ENCODE results near the gene WAPL. TPM values are rescaled to one million over a fixed set of nuclear protein-coding genes. Genes with fewer than 3 reads are reported as not detected.

Gene WAPL
- polyA plus RNA-seq, 3 donors = 8.0 to 16.6 (median 14.3) TPM

DNA sequence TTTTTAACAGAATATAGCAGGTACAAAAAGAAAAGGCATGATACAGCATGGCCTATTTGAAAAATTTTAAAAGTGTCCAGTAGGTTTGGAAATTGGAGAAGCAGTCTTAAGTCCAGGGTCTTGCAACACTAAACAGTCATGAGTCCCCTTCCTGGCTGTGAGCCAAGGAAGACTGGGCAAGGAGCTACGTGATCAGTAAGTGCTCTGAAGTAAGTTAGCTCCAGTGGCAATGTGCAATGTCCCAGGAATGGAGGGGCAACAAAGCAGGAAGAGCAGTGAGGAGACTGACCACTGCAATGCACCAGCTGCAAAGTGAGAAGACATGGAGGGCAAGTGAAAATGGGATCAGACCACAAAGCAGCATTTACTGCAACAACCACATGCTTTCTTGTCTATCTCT, 82.0 kb downstream of the WAPL start:
- H3K27ac ChIP-seq (ENCODE audit: low read depth, low read length) = no peak overlapping the region
- WGBS, 3 donors = 6 to 10% (median 8%) methylated on average over 1 of the region's 1 CpG

DNA sequence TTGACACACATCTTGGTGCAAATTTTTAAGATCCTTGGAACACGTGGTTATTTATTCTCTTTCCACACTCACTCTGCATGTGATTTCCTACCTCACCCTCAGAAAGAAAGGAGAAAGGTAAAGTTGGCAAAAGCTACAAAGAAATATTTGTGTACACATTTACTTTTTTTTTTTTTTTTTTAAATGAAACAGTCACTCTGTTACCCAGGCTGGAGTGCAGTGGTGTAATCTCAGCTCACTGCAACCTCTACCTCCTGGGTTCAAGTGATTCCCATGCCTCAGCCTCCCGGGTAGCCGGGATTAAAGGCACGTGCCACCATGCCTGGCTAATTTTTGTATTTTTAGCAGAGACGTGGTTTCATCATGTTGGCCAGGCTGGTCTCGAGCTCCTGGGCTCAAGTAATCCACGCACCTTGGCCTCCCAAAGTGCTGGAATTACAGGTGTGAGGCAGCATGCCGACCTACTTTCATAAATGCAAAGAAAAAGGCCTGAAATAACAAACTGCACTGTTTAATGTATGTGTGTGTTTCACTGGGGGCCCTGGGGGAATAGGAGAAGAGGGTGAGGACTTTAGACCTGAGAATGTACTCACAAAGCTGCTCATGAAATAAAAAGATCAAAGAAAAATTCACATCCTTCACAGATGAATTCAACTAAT, 83.4 kb downstream of the WAPL start:
- no peak overlapping the region for H3K27ac ChIP-seq (ENCODE audit: low read depth, low read length)
- 36 to 90% (median 82%) methylated on average over 8 of the region's 8 CpGs for WGBS, 3 donors

DNA sequence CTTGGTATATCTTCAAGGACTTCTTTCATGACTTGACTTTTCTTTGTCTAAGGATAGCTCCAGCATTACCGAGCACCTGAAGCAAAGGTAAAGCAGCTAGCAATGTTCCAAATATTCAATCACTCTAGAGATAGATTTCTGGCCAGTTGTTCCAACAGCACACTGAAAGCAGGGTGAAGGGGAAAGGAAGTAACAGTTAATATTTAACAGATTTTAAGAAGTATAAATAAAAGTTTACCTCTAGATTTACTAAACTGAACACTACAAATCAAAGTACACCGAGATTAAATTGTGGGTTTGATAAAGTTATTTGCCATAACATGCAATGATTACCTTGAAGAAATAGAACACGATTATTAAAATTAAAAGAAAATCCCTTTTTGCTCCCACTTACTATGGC, 84.1 kb downstream of the WAPL start:
- no peak overlapping the region for H3K27ac ChIP-seq (ENCODE audit: low read depth, low read length)
- 30 to 95% (median 88%) methylated on average over 3 of the region's 3 CpGs for WGBS, 3 donors

DNA sequence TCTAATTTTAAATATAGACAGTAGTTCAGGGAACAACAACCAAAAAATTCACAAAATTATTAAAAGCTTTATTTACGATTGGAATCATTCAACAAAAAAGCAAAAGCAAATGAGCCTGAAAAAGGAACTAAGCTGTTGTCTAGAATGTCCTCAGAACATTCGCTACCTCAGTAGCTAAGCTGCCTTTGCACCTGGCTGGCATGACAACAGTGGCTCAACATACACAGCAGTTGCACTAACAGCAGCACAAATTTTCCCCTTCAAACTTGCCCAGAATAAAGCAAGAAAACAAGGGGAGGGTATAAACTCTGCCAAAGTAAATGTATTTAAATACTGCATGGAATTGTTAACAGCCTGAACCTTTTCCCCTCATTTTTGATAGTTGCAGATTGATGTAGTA, 84.6 kb downstream of the WAPL start:
- H3K27ac ChIP-seq (ENCODE audit: low read depth, low read length) = no peak overlapping the region
- WGBS, 3 donors = 51 to 95% (median 94%) methylated on average over 2 of the region's 2 CpGs

DNA sequence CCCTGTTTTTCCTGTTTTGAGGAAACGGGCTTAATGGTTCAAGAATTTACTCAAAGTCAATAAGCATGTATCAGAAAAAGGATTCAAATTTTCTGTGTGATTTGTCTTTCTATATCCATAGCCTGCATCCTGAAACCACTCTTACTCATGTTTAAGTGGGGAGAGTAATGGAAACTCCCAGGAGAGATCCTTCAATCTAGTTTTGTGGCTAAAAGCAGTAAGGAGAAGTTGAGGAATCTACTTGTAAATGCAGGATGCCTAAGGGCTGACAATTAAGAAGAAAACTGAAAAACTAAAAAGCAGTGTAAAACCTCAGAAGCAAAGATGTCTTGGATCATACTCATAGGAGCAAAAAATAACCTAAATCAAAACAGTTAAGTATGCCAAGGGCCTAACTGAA, 86.9 kb downstream of the WAPL start:
- H3K27ac ChIP-seq (ENCODE audit: low read depth, low read length) = no peak overlapping the region
- WGBS, 3 donors = 77 to 99% (median 91%) methylated on average over 1 of the region's 1 CpG

DNA sequence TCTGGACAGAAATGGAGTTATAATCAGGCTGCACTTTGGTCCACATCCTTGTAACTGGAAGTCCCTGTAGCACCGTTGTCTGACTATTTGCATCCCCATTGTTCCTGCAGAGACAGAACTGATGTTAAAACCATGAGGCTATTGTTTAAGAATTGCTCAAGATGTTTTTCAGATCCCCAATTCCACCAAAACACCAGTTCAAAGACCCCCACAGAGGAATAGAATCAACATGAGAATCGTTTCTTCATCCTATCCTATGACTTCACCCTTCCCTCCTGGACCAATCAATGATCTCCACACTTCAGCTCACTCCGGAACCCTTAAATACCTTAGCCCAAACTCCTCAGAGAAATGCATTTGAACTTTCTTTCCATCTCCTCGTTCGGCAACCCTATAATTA, 97.9 kb downstream of the WAPL start:
- WGBS, 3 donors = 57 to 75% (median 64%) methylated on average over 5 of the region's 5 CpGs
- H3K27ac ChIP-seq (ENCODE audit: low read depth, low read length) = no peak overlapping the region

DNA sequence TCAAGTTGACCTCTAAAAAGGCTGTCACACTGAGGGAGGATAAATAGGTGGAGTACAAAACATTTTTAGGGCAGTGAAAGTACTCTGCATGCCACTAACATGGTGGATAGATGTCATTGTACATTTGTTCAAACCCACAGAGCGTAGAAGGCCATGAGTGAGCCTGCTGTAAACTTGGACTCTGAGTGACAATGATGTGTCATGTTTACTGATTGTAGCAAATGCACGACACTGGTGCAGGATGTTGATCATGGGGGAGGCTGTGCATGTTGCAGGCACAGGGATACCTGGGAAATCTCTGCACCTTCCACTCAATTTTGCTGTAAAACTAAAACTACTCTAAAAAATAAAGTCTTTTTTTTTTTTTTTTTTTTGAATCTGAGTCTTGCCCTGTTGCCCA, 102.5 kb downstream of the WAPL start:
- no peak overlapping the region for H3K27ac ChIP-seq (ENCODE audit: low read depth, low read length)
- WGBS, 3 donors = 52 to 87% (median 85%) methylated on average over 2 of the region's 2 CpGs

DNA sequence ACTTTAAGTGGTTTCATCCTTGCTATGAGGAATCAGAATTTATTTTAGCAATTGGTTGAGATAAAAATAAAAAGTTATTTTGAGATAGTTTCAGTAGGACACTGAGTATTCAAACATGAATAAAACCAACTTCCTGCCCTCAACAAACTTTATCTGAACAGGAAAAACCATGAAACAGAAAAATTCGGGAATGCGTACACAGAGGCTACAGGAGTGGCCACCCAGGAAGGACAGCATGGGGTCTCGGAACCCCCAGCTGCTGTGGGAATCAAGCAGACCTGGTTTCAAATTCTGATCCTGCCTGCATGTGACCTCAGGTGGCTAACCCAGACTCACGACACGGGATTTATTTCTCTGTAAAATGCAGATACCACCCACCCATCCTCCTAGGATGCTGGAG, 106.0 kb downstream of the WAPL start:
- H3K27ac ChIP-seq (ENCODE audit: low read depth, low read length) = no peak overlapping the region
- 23 to 63% (median 44%) methylated on average over 5 of the region's 5 CpGs for WGBS, 3 donors

DNA sequence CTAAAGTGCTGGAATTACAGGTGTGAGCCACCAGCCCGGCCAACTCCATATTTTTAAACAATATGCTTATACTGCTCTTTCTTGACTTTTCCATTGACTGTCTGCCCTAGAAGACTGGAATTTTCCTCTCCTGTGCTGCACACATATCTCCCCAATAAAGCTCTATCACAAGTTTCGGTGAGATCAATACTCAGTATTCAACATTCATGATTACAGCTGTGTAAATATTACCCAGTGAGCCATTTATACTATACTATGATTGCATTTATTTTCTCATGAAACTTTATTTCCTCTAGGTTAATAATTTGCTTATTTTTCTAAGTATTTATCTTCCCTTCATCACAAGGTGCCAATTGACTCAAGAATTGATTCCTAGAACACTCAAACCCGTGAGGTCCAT, 106.5 kb downstream of the WAPL start:
- 30 to 91% (median 89%) methylated on average over 3 of the region's 3 CpGs for WGBS, 3 donors
- no peak overlapping the region for H3K27ac ChIP-seq (ENCODE audit: low read depth, low read length)

DNA sequence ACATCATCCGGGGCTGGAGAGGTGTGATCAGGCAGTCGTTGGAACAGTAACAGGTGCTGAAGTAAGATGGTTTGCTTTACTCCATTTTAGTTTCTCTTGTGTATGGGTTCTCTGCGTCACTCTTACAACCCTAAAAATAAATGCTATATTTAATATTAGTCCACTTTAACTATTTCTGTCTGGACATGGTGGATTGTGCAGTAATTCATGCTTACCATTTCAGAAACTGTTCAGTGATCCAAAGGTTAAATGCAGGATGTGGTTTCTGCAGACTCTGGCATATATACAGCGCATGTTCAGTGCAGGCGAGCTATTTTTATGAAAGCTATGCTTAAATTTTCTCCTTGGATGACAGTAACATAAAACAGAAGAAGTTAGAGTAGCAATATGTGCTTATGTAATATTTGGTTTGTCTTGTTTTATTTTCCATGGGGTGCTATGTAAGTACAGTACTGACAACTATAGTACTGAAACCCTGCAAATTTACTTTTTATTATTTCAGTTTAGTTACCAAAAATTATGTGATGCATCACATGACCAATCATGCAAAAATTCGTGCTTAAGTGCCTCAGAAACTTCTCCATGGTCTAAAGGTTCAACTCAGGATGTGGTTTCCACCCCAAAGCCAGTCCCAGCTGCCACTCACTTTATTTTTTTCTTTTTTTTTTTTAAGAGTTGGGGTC, 108.4 kb downstream of the WAPL start:
- WGBS, 3 donors = 28 to 46% (median 29%) methylated on average over 6 of the region's 6 CpGs
- H3K27ac ChIP-seq (ENCODE audit: low read depth, low read length) = no peak overlapping the region

DNA sequence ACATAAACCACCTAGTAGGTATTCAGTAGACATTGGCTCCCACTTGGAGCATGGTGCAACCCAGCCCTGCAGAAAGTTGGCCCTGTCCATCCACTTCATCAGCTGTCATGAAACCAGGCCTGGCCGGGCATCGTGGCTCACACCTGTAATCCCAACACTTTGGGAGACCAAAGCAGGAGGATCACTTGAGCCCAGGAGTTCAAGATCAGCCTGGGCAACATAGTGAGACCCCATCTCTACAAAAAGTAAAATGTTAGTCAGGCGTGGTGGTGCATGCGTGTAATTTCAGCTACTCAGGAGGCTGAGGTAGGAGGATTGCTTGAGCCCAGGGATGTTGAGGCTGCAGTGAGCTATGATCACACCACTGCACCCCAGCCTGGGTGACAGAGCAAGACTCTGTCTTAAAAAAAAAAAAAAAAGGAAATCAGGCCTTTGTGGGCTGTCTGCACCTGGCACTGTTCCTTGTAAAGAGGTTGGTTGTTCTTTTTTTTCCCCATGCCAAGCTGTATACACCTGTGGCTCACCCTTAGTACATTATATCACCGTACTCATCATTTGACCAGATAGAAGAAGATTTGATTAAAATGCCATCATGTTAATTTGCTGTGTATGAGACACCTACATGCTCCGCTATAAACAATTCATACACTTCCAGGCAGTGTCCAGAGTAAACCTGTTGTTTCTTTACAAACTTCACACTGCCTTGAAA, 109.6 kb downstream of the WAPL start:
- WGBS, 3 donors = 71 to 77% (median 72%) methylated on average over 6 of the region's 6 CpGs

DNA sequence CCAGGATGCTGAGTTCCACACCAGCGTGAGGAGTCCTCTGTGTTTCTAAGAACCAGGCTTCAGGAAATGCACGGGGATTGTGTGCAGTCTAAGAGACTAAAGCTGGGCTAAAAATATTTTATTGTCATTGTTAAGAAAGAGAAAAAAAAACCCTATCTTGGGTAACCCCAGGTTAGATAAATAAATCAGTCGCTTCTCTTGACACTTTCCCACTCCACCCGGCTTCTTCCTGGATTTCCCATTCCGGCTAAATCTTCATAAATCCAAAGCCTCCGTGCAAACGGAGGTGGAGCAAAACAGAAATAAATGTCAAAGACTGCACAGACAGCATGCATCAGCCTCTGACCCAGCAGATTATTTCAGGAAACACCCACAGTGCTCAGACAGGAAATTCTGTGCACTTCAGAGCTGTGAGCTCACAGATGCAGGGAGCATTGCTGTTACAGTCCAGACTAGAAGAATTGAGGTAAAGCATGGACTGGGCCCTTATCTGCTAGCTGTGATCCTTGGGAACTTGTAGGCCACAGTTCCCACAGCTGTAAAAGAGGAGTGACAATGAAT, 110.2 kb downstream of the WAPL start:
- WGBS, 3 donors = 8 to 27% (median 10%) methylated on average over 7 of the region's 7 CpGs
- no peak overlapping the region for H3K27ac ChIP-seq (ENCODE audit: low read depth, low read length)

More for the DNA sequence above, 109.6 kb downstream of the WAPL start:
- H3K27ac ChIP-seq (ENCODE audit: low read depth, low read length) = no peak overlapping the region

DNA sequence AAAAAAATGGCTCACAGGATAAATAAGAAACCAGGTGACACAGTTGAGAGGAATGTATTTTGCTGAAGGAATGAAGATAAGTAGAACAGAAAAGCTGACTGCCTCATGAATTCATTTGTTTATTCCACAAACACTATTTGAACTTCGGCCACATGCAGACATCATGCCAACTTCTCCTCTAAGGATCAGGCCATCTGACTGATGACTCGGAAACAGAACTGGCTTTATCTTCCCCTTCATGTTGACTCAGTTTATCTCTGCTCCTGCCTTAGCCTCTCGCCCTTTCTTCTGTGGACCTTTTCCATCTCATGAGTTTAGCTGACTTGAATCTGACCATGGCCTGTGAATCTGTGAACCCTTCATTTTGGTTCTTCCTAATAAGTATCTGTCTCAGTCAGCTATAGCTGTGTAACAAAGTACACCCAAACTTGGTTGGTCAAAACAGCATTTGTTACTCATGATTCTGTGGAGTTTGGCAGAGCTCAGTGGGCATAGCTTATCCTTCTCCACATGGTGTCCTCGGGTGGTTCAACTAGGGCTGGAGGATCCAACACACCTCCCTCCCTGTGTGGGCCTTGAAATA, 111.0 kb downstream of the WAPL start:
- 53 to 86% (median 77%) methylated on average over 4 of the region's 4 CpGs for WGBS, 3 donors
- H3K27ac ChIP-seq (ENCODE audit: low read depth, low read length) = no peak overlapping the region

DNA sequence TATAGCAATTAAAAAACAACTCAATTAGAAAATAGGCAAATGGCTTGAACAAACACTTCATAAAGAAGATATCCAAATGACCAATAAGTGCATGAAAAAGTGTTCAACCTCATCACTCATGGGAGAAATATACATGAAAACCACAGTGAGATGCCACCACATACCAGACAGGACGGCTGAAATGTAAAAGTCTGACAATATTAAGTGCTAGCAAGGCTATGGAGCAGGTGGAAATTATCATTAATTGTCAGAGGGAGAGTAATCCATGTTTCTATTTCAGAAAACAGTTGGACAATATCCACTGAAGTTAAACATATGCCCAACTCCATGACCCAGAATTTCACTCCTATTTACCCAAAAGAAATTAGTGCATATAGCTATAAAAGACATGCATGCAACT, 112.4 kb downstream of the WAPL start:
- 69 to 91% (median 81%) methylated on average over 1 of the region's 1 CpG for WGBS, 3 donors
- H3K27ac ChIP-seq (ENCODE audit: low read depth, low read length) = no peak overlapping the region

DNA sequence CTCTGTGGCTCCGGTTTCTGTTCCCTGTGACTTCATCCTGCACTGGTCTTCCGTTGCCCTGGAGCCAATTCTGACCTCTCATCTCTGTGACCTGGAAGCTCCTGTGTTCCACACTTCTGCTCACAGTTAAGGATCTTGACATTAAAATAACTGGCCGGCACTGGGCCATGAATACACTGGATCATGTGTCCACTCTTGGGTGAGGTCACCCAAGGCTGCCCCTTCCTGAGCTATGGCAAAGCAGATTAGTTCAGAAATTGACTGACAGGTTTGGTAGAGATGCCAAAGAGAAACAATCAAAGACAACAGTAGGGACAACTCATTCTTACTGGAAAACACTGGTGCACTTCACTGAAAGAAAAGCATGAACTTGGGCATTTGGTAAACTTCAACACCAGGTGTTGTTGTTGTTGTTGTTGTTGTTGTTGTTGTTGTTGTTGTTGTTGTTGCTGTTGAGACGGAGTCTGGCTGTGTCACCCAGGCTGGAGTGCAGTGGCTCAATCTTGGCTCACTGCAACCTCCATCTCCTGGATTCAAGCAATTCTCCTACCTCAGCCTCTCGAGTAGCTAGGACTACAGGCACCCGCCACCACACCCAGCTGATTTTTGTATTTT, 118.3 kb downstream of the WAPL start:
- H3K27ac ChIP-seq (ENCODE audit: low read depth, low read length) = no peak overlapping the region
- WGBS, 3 donors = 68 to 74% (median 70%) methylated on average over 6 of the region's 6 CpGs

DNA sequence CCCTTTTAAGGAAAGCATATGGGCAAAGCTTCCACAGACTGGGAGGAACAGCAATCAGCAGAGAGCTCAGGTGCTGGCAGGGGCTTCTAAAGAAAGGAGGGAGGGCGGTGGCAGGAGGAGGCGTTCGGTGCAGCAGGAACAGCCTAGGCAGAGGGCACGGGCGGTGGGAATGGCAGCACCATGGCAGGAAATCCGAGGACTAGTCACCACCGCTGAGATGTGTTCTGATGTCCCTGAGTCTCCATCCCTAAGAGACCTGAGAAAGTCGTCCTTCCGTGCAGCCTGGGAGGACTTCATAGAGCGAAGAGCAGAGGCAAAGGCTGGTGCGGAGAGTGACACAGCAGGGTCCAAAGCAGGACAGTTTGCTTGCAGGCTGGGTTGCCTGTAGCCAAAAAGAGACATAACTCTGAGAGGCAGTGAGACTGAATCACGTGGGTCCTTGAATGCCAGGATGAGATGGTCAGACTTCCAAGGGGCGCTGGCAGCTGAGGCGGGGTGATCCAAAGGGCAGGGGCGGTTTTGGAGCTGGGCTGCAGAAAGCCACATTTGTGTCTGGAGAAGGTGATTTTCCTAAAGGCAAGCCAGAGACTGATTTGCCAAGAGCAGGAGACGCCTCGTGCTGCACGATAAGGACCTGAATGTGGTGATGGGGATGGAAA, 119.2 kb downstream of the WAPL start:
- 21 to 29% (median 24%) methylated on average over 18 of the region's 18 CpGs for WGBS, 3 donors
- no peak overlapping the region for H3K27ac ChIP-seq (ENCODE audit: low read depth, low read length)

DNA sequence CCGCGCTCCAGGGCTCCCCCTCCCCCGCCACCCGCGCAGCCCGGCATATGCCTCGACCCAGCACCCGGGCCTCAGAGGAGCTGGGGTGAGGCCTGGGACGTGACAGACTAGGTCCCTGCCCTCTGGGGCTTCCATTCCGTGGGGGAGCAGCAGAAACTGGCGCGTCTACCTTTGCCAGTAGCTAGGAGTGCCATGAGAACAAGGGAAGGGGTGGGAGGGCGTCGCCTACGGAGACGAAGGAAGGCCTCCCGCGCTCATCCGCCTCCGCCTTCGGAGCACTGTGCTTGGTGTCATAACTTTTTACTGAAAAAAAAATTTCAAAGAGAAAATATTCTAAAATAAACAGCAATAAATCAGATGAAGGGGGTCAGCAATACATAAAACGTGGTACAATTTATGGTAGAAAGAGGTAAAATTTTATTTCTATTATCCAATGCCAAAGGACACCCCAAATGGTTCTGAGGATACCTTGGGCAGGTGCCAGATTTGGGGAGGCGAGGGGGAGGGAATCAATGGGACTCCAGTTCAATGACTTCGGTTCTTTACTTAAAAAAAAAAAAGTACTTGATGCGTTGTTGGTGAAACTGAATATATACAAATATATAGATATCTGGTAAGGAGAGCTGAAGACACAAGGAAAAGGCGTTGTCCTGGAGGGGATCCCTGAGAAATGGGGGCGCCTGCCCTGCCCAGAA, 119.9 kb downstream of the WAPL start:
- H3K27ac ChIP-seq (ENCODE audit: low read depth, low read length) = no peak overlapping the region
- 8 to 24% (median 10%) methylated on average over 27 of the region's 27 CpGs for WGBS, 3 donors

All from adipose tissue (tissue), 3 donors.